ENCODE results near the gene ONECUT1.

- no peak for TF ChIP-seq CTCF (IDR thresholded peaks at IDR 0.05; ENCODE audit: control extremely low read depth in 1 of 3, insufficient read depth in 1 of 3, low read depth in 1 of 3, low read length in 3 of 3)
- TF ChIP-seq RAD21 (IDR thresholded peaks at IDR 0.05 in 1 of 2, conservative IDR thresholded peaks at IDR 0.05 in 1 of 2; ENCODE audit: low read depth in 2 of 2, low read length in 2 of 2): no peak
- TF ChIP-seq ZNF274 (IDR thresholded peaks at IDR 0.05; ENCODE audit: borderline replicate concordance, extremely low read depth, low read length): no peak
- no peak for TF ChIP-seq USF2 (IDR thresholded peaks at IDR 0.05; ENCODE audit: low read length)
- no peak for TF ChIP-seq POLR2A (IDR thresholded peaks at IDR 0.05; ENCODE audit: control extremely low read depth in 1 of 2, low read depth in 2 of 2, low read length in 2 of 2)
- TF ChIP-seq CEBPB (IDR thresholded peaks at IDR 0.05; ENCODE audit: low read depth, low read length): no peak
- no peak for TF ChIP-seq YY1 (IDR thresholded peaks at IDR 0.05; ENCODE audit: low read depth, low read length)
- TF ChIP-seq SIX5 (IDR thresholded peaks at IDR 0.05; ENCODE audit: low read depth, low read length): no peak
- no peak for TF ChIP-seq ASH2L (IDR thresholded peaks at IDR 0.05; ENCODE audit: low read length)
These were observed 13.0 kb upstream of the ONECUT1 start for GRCh38 chr15:52803108-52803466.
